GM21723 (cell line): ENCODE results near the gene ZBTB32.
"Not testable (repeated sequence)": the region's sequence is repeated elsewhere in the genome, so short reads cannot be mapped to it uniquely, and the experiment has no call there.

Experiments used
- ATAC-seq: cut with Tn5 transposase; IDR thresholded peaks from one replicate; pipeline ENCODE4 v1.9.1; 2021; ENCODE audit warnings: mild to moderate bottlenecking, moderate library complexity; ENCODE audit not compliant: unreplicated experiment

The ZBTB32 gene

GRCh38 chr19:35704218-35704617 is at the start of gene ZBTB32:
TSS of gene ZBTB32 (plus strand) at chr19:35704558. CDS start at chr19:35714627, 10,069 bp downstream.
- ATAC-seq = no peak

GRCh38 chr19:35654828-35655227 is 49.5 kb upstream of the ZBTB32 start:
- ATAC-seq = not testable (repeated sequence)

- ATAC-seq = no peak
These were observed 48.8 kb upstream of the ZBTB32 start for GRCh38 chr19:35655600-35655999.

- no peak for ATAC-seq
These were observed 47.7 kb upstream of the ZBTB32 start for GRCh38 chr19:35656700-35657099.

- no peak for ATAC-seq
These were observed 46.3 kb upstream of the ZBTB32 start for GRCh38 chr19:35657904-35658700.

- no peak for ATAC-seq
These were observed 42.4 kb upstream of the ZBTB32 start for GRCh38 chr19:35661995-35662340.

- no peak for ATAC-seq
These were observed 40.4 kb upstream of the ZBTB32 start for GRCh38 chr19:35663981-35664380.

GRCh38 chr19:35665157-35665556 is 39.2 kb upstream of the ZBTB32 start:
- ATAC-seq = no peak

GRCh38 chr19:35665604-35666003 is 38.8 kb upstream of the ZBTB32 start:
- no peak for ATAC-seq

- no peak for ATAC-seq
These were observed 38.0 kb upstream of the ZBTB32 start, which contains the start of gene UPK1A for GRCh38 chr19:35666251-35666913. TSS of gene UPK1A (plus strand) at chr19:35666517. CDS start at chr19:35666813, 296 bp downstream.

- ATAC-seq = no peak
These were observed 34.8 kb upstream of the ZBTB32 start for GRCh38 chr19:35669566-35669965.

- ATAC-seq = no peak
These were observed 34.4 kb upstream of the ZBTB32 start for GRCh38 chr19:35669974-35670373.

GRCh38 chr19:35670686-35671085 is 33.7 kb upstream of the ZBTB32 start:
- ATAC-seq = no peak

- no peak for ATAC-seq
These were observed 32.5 kb upstream of the ZBTB32 start for GRCh38 chr19:35671818-35672217.

- no peak for ATAC-seq
These were observed 31.1 kb upstream of the ZBTB32 start for GRCh38 chr19:35673121-35673804.

- no peak for ATAC-seq
These were observed 28.7 kb upstream of the ZBTB32 start for GRCh38 chr19:35675589-35676140.

- ATAC-seq = no peak
These were observed 14.5 kb upstream of the ZBTB32 start for GRCh38 chr19:35689836-35690235.

- ATAC-seq = not testable (repeated sequence)
These were observed 13.3 kb upstream of the ZBTB32 start for GRCh38 chr19:35691106-35691505.

- ATAC-seq = no peak
These were observed 12.3 kb upstream of the ZBTB32 start for GRCh38 chr19:35692010-35692409.

GRCh38 chr19:35693422-35693821 is 10.9 kb upstream of the ZBTB32 start:
- peak; percentile 23 for ATAC-seq

GRCh38 chr19:35693835-35694599 is 10.3 kb upstream of the ZBTB32 start:
- peak; percentile 74 for ATAC-seq
